NCI-H2171 treated with DMSO at 0.1 percent for 48 hours (cell line): ENCODE results near the gene CLDN20.
"Not testable (repeated sequence)": the region's sequence is repeated elsewhere in the genome, so short reads cannot be mapped to it uniquely, and the experiment has no call there.

Experiments
- DNase-seq: peaks from one replicate; lab custom pipeline; 2025; lab: John Stamatoyannopoulos, UW

Gene CLDN20, protein sequence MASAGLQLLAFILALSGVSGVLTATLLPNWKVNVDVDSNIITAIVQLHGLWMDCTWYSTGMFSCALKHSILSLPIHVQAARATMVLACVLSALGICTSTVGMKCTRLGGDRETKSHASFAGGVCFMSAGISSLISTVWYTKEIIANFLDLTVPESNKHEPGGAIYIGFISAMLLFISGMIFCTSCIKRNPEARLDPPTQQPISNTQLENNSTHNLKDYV

DNA sequence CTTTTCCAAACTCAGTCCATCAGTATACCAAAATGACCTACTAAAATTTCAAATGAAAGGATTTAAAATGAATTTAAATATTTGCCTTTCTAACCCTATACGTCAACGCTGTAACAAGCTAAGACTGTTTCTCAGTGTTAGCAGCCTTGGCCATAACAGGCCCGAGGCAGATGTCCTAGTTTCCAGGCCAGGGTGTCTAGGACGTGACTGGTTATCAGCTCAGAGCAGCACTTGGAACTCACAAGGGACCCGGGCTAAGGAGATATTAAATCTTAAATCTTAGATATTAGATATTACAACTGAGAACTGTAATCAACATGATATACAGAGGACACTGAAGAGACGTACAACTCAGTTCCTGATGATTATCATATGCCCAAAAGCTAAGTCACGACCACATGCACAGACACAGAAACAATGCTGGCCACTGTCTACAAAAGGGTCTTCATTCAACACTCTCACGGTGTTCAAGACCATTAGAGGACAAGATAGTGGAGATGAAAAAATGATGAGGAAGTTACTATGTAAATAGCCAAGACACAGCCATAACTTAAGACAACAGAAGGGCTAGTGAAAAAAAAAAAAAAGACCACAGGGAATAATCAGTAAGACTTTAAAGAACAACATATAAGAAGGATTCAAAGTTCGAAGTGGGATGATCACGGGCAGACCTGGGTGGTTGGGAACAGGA lies at the start of gene CLDN20:
CLDN20 (plus strand) TSS at position 641 of the 691 bp plus-strand sequence. CDS start 11,707 bp downstream, outside the sequence.
- no peak for DNase-seq

DNA sequence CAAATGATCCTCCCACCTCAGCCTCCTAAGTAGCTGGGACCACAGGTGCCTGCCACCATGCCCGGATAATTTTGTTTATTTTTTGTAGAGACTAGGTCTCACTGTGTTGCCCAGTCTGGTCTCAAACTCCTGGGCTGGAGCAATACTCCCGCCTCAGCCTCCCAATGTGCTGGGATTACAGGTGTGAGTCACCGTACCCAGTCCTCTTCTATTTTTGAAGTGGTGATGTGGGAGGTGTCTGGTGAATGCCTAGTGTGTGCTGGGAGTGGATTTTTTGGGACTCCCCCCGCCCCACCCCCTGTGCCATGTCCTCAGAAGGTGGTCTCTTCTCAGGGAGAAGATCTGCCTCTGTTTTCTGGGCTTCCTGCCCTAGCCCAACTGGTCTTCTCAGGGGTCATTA lies 47.9 kb upstream of the CLDN20 start:
- no peak for DNase-seq

DNA sequence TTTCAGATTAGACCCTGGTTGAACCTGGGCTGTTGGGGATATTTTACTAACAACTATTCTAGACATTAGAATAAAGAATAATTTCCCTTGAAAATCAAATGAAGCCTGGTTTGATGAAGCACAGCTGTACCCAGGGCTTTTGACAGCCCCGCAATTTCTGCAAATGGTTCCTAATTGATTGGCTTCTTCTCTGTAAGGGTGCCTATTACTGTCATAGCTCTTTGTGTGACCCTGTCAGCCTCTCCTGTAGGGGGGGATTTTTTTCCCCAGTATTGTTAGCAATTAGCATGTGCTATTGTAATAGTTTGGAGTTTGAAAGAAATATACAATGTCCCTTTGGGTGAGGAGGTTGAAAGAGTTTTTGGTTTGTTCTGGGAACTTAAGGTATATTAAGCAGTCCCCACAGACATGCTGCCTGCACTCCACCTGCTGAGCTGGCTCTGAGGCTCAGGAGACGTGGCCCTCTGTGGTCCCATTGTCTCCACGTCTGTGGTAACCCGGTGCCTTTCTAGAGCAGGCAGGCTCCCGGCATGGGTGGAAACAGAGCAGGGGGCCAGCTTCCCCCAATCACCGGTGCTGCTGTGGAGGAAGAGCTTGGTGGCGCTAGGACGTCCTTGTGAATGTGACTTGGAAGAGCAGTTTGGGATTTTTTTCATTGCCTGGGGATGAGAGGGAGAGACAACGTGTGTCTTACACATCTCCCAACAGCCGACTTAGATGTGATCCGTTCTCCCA lies 47.3 kb upstream of the CLDN20 start:
- no peak for DNase-seq

DNA sequence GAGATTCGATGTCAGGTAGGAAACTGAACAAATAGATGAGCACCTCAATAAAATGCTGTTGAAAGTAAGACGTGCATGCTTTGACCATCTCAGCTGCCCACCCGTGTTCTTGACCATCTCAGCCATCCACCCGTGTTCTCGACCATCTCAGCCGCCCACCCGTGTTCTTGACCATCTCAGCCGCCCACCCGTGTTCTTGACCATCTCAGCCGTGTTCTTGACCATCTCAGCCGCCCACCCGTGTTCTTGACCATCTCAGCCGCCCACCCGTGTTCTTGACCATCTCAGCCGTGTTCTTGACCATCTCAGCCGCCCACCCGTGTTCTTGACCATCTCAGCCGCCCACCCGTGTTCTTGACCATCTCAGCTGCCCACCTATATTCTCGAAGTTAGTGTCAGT lies 45.1 kb upstream of the CLDN20 start:
- not testable (repeated sequence) for DNase-seq

DNA sequence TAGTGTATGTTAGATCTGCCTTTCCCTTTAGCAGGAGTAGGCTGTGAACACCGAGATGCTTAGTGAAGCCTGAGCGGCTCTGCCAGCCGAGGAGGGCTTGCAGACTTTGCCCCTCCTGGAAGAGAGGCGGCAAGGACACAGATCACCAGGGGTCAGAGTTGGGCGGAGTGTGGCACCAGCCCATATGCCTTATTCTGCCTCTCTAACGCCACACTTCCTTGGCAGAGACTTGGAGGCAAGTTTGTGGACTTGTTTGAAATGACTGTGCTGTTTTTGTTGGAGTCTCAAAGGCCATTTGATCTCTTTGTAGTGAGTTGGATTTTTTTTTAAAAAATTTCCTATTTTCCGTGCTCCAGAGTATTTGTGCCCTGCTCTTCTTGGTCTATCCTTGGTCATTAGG lies 44.5 kb upstream of the CLDN20 start:
- no peak for DNase-seq

DNA sequence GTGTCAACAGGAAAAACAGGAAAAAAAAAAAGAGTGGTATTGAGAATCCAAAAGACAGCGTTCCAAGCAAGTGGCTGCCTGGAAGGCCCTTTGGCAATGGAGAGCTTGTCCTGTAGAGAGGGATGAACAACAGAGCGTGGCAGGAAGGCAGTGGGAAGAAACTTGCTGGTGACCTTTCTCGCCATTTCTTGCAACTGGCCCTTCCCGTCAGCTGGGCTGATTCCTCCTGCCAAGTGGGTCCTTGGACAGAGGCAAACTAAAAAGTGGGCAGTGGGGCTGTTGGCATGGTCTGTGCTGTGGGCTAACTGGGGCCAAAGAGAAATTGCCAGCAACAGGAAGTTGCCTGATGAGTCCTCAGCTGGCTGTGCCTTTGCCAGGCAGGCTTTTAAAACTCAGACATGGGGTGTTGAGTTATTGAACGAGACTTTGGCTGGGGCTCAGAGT lies 43.9 kb upstream of the CLDN20 start:
- no peak for DNase-seq

DNA sequence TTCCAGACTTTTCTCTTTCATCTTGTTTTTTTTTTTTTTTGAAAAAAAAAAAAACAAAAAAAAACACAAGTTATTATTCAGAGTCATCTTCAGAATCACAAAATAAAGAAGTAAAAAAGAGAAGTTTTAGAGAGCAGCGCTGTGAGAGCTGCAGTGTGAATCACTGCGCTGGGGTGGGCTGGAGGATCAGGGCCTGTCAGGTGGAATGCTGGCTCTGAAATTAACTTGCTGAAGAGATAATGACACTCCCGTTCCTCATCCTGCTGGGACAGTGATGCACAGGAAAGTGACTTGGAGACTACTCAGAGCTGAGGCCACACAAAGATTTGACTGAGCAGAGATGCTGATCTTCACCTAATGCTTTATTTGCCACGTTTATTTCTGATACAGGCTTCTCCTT lies 42.7 kb upstream of the CLDN20 start:
- DNase-seq = no peak

DNA sequence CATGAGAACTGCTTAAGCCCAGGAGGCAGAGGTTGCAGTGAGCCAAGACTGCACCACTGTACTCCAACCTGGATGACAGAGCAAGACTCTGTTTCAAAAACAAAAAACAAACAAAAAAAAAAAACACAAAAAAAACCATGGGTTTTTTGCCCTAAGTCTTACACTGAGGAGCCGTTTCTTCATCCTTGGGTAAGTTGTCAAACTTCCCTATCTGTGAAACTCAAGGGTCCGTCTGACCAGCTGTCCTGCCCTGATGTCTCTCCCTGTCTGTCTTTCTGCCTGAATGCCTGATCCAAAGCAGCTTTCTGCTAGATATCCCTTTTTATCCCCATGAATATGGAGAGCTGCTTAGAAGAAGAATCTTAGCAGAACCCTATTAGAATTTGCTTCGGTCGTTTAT lies 41.3 kb upstream of the CLDN20 start:
- no peak for DNase-seq

DNA sequence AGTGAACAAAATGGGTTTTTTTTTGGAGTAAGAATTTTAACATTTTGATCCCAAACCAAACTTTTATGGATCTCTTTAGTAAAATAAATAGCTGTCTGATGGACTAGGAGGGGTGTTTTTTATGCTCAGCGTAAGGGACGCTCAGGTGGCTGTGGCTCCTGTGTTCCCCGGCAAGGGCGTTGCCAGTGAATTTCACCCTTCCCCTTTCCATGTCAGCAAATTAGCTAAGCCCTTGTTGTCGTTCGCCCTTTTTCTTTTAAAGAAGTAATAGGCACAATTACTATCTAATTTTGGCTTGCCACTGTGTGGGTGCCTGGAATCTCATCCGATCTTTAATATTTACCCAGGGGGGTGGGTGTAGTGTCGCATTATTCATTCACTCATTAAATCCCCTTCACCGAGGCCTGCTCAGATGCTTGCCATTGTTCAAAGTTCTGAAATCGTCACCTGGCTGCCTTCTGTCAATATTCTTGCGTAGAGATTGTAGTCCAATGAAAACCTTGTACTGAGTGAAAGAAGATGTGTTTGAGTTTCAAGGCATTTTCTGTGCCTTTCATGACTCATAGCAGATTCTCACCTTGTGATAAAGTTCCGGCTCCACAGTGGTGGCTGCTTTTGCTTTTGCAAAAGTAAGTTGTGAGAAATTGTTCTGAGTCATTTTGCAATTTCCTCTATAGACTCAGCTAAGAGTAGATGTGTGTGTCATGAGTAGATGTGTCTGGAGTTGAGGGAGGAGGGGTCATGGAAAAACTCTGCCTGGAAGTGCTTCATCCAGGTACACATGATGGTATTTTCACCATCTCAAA lies 40.0 kb upstream of the CLDN20 start:
- DNase-seq = no peak

DNA sequence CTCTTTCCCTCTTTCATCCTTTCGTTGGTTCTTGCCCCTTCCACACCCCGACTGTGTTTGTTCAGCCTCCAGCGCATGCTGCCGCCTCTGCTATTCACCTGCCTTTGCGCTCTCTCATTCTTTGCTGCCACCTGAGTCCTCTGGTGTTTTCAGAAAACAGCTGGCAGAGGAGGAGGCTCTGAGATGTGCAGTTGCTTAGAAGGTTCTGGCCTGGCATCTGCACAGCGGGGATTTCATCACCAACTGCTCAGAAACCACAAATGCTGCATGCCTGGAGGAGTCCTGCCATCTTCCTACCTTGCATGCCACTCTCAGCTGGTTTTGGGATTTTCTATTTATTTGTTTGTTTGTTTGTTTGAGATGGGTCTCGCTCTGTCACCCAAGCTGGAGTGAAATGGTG lies 39.2 kb upstream of the CLDN20 start:
- DNase-seq = peak; percentile 18

DNA sequence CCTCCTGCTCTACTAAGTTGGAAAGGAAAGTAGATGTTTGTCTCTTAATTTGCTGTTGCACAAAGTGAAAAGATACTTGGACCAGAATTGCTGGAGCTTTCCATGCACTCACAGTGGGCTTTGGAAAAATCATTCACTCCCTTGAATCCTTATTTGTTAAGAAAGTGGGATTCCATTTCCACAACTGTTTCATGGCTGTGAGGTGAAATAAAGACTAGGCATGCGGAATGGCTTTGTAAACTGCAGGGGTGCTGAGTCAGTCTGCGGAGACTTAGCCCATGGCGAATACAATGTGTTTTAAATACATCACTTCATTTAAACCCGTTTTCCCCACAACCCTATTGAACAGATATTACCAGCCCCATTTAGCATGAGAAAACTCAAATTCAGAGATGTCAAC lies 36.8 kb upstream of the CLDN20 start:
- no peak for DNase-seq

DNA sequence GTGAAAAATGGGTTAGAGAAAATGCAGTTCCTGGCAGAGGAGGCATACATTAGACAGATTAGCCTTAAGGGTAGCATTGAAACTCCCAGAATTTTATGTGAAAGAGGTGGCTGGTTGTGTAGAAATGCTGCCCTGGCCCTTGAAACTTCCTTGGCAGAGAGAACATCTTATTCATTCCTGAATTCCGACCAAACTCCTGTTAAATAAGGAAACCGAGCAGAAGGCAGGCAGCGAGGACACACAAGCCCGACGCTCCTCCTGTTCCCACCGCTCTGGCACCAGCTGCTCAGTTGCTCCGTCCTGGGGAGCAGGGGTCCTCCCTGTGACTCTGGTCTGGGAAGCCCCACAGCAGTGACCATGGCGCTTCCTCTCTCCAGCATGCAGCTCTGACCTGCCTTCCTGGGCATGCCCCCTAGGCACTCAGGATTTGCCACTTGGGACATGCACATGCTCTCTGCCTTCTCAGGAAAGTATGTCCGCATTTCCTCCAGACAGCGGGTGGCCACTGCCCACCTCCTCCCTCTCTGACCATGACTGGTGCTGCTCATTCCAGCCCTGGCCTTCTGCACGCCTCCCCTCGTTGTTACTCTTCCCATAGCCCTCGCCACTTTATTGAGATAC lies 35.2 kb upstream of the CLDN20 start:
- no peak for DNase-seq

DNA sequence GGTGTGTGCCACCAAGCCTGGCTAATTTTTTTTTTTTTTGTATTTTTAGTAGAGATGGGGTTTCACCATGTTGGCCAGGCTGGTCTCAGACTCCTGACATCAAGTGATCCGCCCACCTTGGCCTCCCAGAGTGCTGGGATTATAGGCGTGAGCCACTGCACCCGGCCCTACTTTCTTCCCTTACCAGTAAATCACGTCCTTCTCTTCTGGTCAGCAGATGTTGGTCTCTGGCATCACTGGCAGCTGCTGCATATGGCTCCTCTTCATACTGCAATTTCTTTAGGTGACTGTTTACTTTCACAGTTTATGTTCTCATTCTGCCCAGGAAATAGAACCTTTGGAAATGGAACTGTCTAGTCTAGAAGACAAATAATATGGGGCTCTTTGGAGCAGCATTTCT lies 32.8 kb upstream of the CLDN20 start:
- DNase-seq = not testable (repeated sequence)

DNA sequence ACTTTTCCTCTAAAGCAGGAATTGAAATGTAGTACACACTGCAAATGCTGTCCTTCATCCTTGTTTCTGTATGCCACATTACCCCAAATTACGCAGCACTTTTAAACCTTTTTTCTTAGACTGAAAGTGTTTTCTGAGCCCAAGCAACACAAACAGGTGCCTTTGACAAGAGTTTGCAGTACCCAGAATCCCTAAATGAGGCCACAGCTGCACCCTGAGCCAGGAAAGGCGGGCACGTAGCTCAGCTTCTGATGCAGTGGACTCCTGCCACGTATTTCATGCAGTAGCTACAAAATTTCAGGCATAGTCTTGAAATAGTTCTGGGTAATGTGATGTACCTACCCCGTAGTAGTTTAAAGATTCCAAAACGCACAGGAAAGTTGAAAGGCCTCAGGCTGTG lies 31.0 kb upstream of the CLDN20 start:
- no peak for DNase-seq

DNA sequence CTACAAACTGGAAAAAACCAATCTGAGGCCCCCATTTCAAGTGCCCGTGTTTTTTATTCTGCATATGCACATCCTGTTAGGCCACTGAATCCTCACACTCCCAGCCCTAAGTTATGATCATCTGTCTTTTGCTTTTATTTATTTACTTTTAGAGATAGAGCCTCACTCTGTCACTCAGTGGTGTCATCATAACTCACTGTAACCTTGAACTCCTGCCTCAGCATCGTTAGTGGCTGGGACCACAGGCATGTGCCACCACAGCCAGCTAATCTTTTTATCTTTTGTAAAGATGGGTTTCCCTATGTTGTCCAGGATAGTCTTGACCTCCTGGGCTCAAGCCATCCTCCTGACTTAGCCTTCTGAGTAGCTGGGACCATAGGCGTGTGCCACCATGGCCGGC lies 29.6 kb upstream of the CLDN20 start:
- DNase-seq = no peak

DNA sequence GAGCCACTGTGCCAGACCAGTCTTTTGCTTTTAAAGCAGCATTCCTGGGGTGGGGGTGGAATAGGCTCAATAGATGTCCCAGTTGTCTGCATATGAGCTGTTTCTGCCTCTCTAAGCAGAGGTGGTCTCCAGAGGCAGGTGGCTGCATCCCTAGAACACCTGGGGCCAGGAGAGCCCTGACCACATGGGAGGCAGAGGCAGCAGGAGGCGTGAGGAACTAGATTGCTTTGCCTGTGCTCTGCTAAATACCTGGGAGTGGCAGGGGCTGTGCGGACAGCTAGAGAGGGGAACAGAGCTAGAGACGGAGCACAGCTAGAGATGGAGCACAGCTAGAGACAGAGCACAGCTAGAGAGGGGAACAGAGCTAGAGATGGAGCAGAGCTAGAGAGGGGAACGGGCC lies 29.1 kb upstream of the CLDN20 start:
- DNase-seq = no peak

DNA sequence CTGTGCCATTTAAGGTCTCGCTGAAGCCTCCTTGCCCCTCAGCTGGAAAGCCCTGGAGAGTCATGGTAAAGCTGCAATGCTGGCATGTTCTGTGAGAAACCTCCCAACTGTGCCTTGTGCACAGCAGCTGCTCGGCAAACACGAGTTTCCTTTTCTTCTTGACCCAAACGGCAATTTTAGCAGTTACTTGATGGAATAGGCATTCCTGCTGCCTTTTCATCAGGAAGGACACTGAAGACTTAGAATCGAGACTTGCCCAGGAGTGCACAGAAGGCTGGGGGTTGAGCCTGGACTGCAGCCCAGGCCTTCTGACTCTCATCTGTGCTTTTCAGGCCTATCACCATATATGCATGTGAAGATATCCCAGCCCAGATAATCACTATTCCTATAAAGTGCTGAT lies 28.7 kb upstream of the CLDN20 start:
- no peak for DNase-seq

DNA sequence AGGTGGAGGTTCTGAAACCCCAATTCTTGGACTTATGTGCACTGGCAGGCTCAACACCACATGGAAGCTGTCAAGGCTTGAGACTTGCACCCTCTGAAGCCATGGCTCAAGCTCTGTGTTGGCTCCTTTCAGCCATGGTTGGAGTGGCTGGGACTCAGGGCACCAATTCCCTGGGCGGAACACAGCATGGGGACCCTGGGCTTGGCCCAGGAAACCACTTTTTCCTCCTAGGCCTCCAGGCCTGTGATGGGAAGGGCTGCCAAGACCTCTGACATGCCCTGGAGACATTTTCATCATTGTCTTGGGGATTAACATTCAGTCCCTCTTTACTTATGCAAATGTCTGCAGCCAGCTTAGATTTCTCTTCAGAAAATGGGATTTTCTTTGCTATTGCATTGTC lies 26.2 kb upstream of the CLDN20 start:
- no peak for DNase-seq

DNA sequence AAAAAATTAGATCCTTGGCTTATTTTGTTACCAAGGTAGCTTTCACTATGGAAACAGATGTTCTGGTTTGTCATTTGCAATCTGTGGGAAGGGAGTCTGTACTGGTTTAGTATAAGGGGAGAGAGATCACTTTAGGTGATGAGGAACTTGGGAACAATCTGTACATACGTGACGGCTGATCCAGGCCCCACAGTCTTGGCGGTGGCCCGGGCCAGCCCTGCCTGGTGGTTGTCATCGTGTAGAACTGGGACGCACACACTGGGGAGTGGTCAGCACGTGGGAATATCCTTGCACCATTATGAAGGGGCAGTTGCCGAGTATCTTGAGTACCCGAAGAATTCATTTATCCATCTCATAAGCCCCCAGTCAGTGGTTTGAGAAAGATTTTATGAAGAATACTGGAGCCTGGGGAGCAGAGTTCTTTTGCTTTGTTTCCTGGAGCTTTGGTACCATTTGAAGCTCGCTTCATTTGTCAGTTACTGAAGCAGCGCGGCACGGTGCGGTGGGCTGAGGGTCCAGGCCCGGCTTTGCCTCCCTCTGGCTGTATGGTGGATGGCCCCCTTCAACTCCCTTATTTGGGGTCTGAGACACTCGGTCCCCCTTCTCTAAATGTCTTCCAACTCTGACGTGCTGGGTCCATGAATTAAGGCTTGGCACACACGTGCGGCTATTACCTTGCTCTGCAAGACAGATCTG lies 22.8 kb upstream of the CLDN20 start:
- peak; percentile 59 for DNase-seq

DNA sequence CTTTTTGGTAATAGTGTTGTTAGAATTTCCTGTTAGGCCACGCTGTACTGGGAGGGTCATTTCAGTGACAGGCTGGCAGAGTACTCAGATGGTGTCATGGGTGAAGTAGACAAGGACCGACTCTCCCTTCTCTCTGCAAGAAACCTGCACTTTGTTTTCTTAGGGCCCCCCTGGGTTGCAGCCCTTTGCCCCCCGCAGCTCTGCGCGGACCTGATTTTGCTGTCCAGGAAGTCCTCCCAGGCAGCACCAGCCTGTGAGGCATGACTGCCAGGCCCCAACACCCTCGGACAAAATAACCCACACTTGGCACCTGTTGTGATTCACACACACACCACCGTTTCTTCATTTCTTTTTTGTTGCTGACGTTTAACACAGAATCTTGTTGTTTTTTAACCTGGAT lies 21.8 kb upstream of the CLDN20 start:
- no peak for DNase-seq

DNA sequence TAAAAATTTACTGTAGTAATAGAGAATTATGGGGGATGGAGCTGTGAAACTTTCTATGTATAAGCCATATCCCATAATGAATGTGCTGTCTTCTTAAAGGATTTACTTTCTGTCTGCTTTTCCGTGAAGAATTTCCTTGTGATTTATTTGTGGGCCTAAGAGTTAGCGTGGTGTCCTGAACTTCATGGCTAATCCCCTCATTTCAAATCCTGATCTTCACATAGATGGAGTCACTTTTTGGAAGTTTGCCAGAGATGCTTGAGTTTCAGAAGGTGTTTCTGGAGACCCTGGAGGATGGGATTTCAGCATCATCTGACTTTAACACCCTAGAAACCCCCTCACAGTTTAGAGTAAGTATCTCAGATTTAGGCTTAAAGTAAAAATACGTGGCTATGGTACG lies 19.4 kb upstream of the CLDN20 start:
- peak; percentile 7 for DNase-seq
